ENCODE measurements around the gene LNX2.
A peak's percentile ranks its signal among the peaks of the same experiment; 100 is the strongest.

LNX2 gene

DNA sequence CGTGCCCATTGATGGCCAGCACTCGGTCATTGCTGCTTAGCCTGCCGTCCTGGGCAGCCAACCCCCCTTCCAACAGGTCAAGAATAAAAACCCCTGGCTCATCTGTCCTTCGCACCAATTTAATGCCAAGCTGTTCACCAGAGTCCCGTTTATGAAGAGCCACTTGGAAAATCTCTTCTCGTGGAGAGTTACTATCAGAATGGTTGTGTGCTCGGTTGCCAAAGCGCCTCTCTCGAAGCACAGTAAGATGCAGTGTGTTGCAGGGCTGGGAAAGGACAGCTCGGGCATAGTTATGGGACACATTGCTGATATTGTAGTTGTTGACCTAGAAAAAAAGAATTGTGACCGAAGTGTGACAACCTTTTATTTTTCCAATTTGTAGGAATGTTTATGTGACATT is 57.9 kb downstream of the LNX2 start:
- H4K8ac ChIP-seq (ENCODE audit: low read depth, low read length), result no peak overlapping the region
- WGBS (ENCODE audit: extremely low coverage, insufficient coverage, insufficient read length), result no CpG with 5 or more reads among the region's 11 CpGs
- peaks cover 4 to 13% of the 10 kb centered on the region in 2 experiments for H3K36me3 ChIP-seq (ENCODE audit: control insufficient read depth in 1 of 2, insufficient read depth in 2 of 2, low read length in 2 of 2)
- no peak overlapping the region for H3K9ac ChIP-seq (ENCODE audit: low read length)
- H3K4me2 ChIP-seq (ENCODE audit: low read length), result no peak overlapping the region
- H2BK12ac ChIP-seq (ENCODE audit: low read length), result no peak overlapping the region
- H3K27ac ChIP-seq (ENCODE audit: low read depth, low read length), result no peak overlapping the region
- no peak overlapping the region for H4K91ac ChIP-seq (ENCODE audit: low read depth, low read length)
- no peak overlapping the region for H3K18ac ChIP-seq (ENCODE audit: low read length)
- H3K23ac ChIP-seq (ENCODE audit: low read length), result no peak overlapping the region
- H3K4me3 ChIP-seq (ENCODE audit: low read depth, low read length), result no peak overlapping the region
- no peak overlapping the region for H2AFZ ChIP-seq (ENCODE audit: insufficient read depth, low read length, poor library complexity)
- H2BK5ac ChIP-seq (ENCODE audit: low read depth, low read length, poor library complexity), result no peak overlapping the region
- H3K9me3 ChIP-seq (ENCODE audit: insufficient read depth, low read depth, low read length), result no peaks in the 10 kb centered on the region
- H2BK120ac ChIP-seq (ENCODE audit: insufficient read depth, low read length, poor library complexity), result no peak overlapping the region
- H3K4me1 ChIP-seq (ENCODE audit: control insufficient read depth in 1 of 2, insufficient read depth in 2 of 2, low read length in 2 of 2), result no peaks in the 10 kb centered on the region
- no peak overlapping the region for H3K4ac ChIP-seq (ENCODE audit: low read depth, low read length)
- no peak overlapping the region for H3K14ac ChIP-seq (ENCODE audit: low read length)
- no peak for DNase-seq
- no peaks in the 10 kb centered on the region for H3K79me2 ChIP-seq (ENCODE audit: control insufficient read depth, insufficient read depth, low read length, poor library complexity)
- no peaks in the 10 kb centered on the region for H3K79me1 ChIP-seq (ENCODE audit: low read length)
- no peaks in the 10 kb centered on the region for H3K27me3 ChIP-seq (ENCODE audit: insufficient read depth, low read length)
- H2AK5ac ChIP-seq (ENCODE audit: low read length), result no peak overlapping the region
- no peak overlapping the region for H4K12ac ChIP-seq (ENCODE audit: low read depth, low read length)

GRCh38 chr13:27559719-27560118 is 60.6 kb downstream of the LNX2 start:
- WGBS (ENCODE audit: extremely low coverage, insufficient coverage, insufficient read length), result no CpG with 5 or more reads among the region's 2 CpGs
- Histone ChIP-seq H3K18ac (ENCODE audit: low read length) (no peak overlapping the region), H4K12ac (ENCODE audit: low read depth, low read length) (no peak overlapping the region), H2AFZ (ENCODE audit: insufficient read depth, low read length, poor library complexity) (no peak overlapping the region), H2AK5ac (ENCODE audit: low read length) (no peak overlapping the region), H3K4ac (ENCODE audit: low read depth, low read length) (no peak overlapping the region), H3K36me3 (ENCODE audit: control insufficient read depth in 1 of 2, insufficient read depth in 2 of 2, low read length in 2 of 2) (peaks cover 7 to 9% of the 10 kb centered on the region in 2 experiments), H3K9ac (ENCODE audit: low read length) (no peak overlapping the region), H2BK120ac (ENCODE audit: insufficient read depth, low read length, poor library complexity) (no peak overlapping the region), H3K4me1 (ENCODE audit: control insufficient read depth in 1 of 2, insufficient read depth in 2 of 2, low read length in 2 of 2) (no peaks in the 10 kb centered on the region), H3K27me3 (ENCODE audit: insufficient read depth, low read length) (no peaks in the 10 kb centered on the region), H2BK5ac (ENCODE audit: low read depth, low read length, poor library complexity) (no peak overlapping the region), H3K14ac (ENCODE audit: low read length) (no peak overlapping the region), H3K27ac (ENCODE audit: low read depth, low read length) (no peak overlapping the region), H2BK12ac (ENCODE audit: low read length) (no peak overlapping the region), H3K23ac (ENCODE audit: low read length) (no peak overlapping the region), H3K9me3 (ENCODE audit: insufficient read depth, low read depth, low read length) (no peaks in the 10 kb centered on the region), H3K4me3 (ENCODE audit: low read depth, low read length) (no peak overlapping the region), H3K79me2 (ENCODE audit: control insufficient read depth, insufficient read depth, low read length, poor library complexity) (no peaks in the 10 kb centered on the region), H3K4me2 (ENCODE audit: low read length) (no peak overlapping the region), H4K91ac (ENCODE audit: low read depth, low read length) (no peak overlapping the region), H3K79me1 (ENCODE audit: low read length) (no peaks in the 10 kb centered on the region), H4K8ac (ENCODE audit: low read depth, low read length) (no peak overlapping the region)
- peak in 1 of 2 donors; percentile 15 for DNase-seq

GRCh38 chr13:27556109-27556508 is 64.2 kb downstream of the LNX2 start:
- no peak overlapping the region for H3K4me3 ChIP-seq (ENCODE audit: low read depth, low read length)
- H3K9ac ChIP-seq (ENCODE audit: low read length), result no peak overlapping the region
- H3K27me3 ChIP-seq (ENCODE audit: insufficient read depth, low read length), result no peaks in the 10 kb centered on the region
- no peaks in the 10 kb centered on the region for H3K79me1 ChIP-seq (ENCODE audit: low read length)
- no peaks in the 10 kb centered on the region for H3K79me2 ChIP-seq (ENCODE audit: control insufficient read depth, insufficient read depth, low read length, poor library complexity)
- no peak overlapping the region for H2AFZ ChIP-seq (ENCODE audit: insufficient read depth, low read length, poor library complexity)
- peaks cover 10 to 11% of the 10 kb centered on the region in 2 experiments for H3K36me3 ChIP-seq (ENCODE audit: control insufficient read depth in 1 of 2, insufficient read depth in 2 of 2, low read length in 2 of 2)
- H3K4me1 ChIP-seq (ENCODE audit: control insufficient read depth in 1 of 2, insufficient read depth in 2 of 2, low read length in 2 of 2), result no peaks in the 10 kb centered on the region
- no peak overlapping the region for H2AK5ac ChIP-seq (ENCODE audit: low read length)
- no peak overlapping the region for H3K23ac ChIP-seq (ENCODE audit: low read length)
- no CpG with 5 or more reads among the region's 2 CpGs for WGBS (ENCODE audit: extremely low coverage, insufficient coverage, insufficient read length)
- no peak overlapping the region for H3K14ac ChIP-seq (ENCODE audit: low read length)
- no peak for DNase-seq
- no peak overlapping the region for H4K12ac ChIP-seq (ENCODE audit: low read depth, low read length)
- no peak overlapping the region for H2BK12ac ChIP-seq (ENCODE audit: low read length)
- no peak overlapping the region for H3K4ac ChIP-seq (ENCODE audit: low read depth, low read length)
- no peak overlapping the region for H2BK120ac ChIP-seq (ENCODE audit: insufficient read depth, low read length, poor library complexity)
- H3K27ac ChIP-seq (ENCODE audit: low read depth, low read length), result no peak overlapping the region
- no peak overlapping the region for H2BK5ac ChIP-seq (ENCODE audit: low read depth, low read length, poor library complexity)
- H3K4me2 ChIP-seq (ENCODE audit: low read length), result no peak overlapping the region
- no peak overlapping the region for H4K8ac ChIP-seq (ENCODE audit: low read depth, low read length)
- H4K91ac ChIP-seq (ENCODE audit: low read depth, low read length), result no peak overlapping the region
- no peaks in the 10 kb centered on the region for H3K9me3 ChIP-seq (ENCODE audit: insufficient read depth, low read depth, low read length)
- no peak overlapping the region for H3K18ac ChIP-seq (ENCODE audit: low read length)

DNA sequence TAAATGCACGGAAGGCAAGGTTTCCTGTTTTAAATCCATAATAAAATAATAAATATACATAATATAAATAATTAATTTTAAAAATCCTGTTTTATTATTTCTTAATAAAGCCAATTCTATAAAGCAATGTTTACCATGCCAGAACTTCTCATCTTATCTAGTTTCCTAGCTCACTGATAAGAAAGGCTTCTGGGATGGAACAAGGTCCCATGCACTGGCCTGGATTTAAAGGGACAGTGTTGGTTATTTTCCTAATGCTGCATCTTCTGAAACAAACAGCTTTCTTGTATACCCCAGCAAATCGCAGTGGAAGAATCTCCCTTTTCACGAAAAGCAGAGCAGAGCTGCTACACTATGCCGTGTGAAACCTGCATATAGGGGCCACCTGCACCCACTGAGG is 68.8 kb downstream of the LNX2 start:
- Histone ChIP-seq H3K4me3 (ENCODE audit: low read depth, low read length) (no peak overlapping the region), H4K8ac (ENCODE audit: low read depth, low read length) (no peak overlapping the region), H3K27me3 (ENCODE audit: insufficient read depth, low read length) (no peaks in the 10 kb centered on the region), H2BK5ac (ENCODE audit: low read depth, low read length, poor library complexity) (no peak overlapping the region), H4K12ac (ENCODE audit: low read depth, low read length) (no peak overlapping the region), H3K9ac (ENCODE audit: low read length) (no peak overlapping the region), H3K27ac (ENCODE audit: low read depth, low read length) (no peak overlapping the region), H2BK12ac (ENCODE audit: low read length) (no peak overlapping the region), H4K91ac (ENCODE audit: low read depth, low read length) (no peak overlapping the region), H3K14ac (ENCODE audit: low read length) (no peak overlapping the region), H3K36me3 (ENCODE audit: control insufficient read depth in 1 of 2, insufficient read depth in 2 of 2, low read length in 2 of 2) (peaks cover 13 to 17% of the 10 kb centered on the region in 2 experiments), H3K18ac (ENCODE audit: low read length) (no peak overlapping the region), H3K23ac (ENCODE audit: low read length) (no peak overlapping the region), H3K4ac (ENCODE audit: low read depth, low read length) (no peak overlapping the region), H3K4me1 (ENCODE audit: control insufficient read depth in 1 of 2, insufficient read depth in 2 of 2, low read length in 2 of 2) (no peaks in the 10 kb centered on the region), H2AFZ (ENCODE audit: insufficient read depth, low read length, poor library complexity) (no peak overlapping the region), H3K79me1 (ENCODE audit: low read length) (no peaks in the 10 kb centered on the region), H3K9me3 (ENCODE audit: insufficient read depth, low read depth, low read length) (no peaks in the 10 kb centered on the region), H2BK120ac (ENCODE audit: insufficient read depth, low read length, poor library complexity) (no peak overlapping the region), H2AK5ac (ENCODE audit: low read length) (no peak overlapping the region), H3K4me2 (ENCODE audit: low read length) (no peak overlapping the region), H3K79me2 (ENCODE audit: control insufficient read depth, insufficient read depth, low read length, poor library complexity) (no peaks in the 10 kb centered on the region)
- DNase-seq, result no peak
- no CpG with 5 or more reads among the region's 4 CpGs for WGBS (ENCODE audit: extremely low coverage, insufficient coverage, insufficient read length)

Measured in trophoblast cell (in vitro differentiated cells and primary cell).